ENCODE results near the gene RSPRY1. TPM values are rescaled to one million over a fixed set of nuclear protein-coding genes. Genes with fewer than 3 reads are reported as not detected.

Gene RSPRY1
- total and polyA plus RNA-seq, 2 donors, result 18.3 to 59.5 TPM

GRCh38 chr16:57253466-57253865 lies 67.3 kb downstream of the RSPRY1 start:
- WGBS, result 100% methylated on average over 1 of the region's 1 CpG

GRCh38 chr16:57255686-57256415 lies 69.7 kb downstream of the RSPRY1 start:
- DNase-seq (ENCODE audit: extremely low spot score), result no peak
- 86% methylated on average over 10 of the region's 10 CpGs for WGBS
- no peak overlapping the region for H3K4me3 ChIP-seq (ENCODE audit: low read depth, low read length)
- H3K36me3 ChIP-seq (ENCODE audit: insufficient read depth), result no peaks in the 10 kb centered on the region
- no peak overlapping the region for H3K27ac ChIP-seq (ENCODE audit: low read depth)
- H3K4me1 ChIP-seq (ENCODE audit: insufficient read depth), result no peaks in the 10 kb centered on the region

More at GRCh38 chr16:57253466-57253865, 67.3 kb downstream of the RSPRY1 start:
- no peak overlapping the region for H3K4me3 ChIP-seq (ENCODE audit: low read depth, low read length)
- peaks cover 2% of the 10 kb centered on the region for H3K36me3 ChIP-seq (ENCODE audit: insufficient read depth)
- DNase-seq (ENCODE audit: extremely low spot score), result no peak
- no peaks in the 10 kb centered on the region for H3K4me1 ChIP-seq (ENCODE audit: insufficient read depth)
- H3K27ac ChIP-seq (ENCODE audit: low read depth), result no peak overlapping the region

GRCh38 chr16:57256601-57257395 lies 70.7 kb downstream of the RSPRY1 start:
- no peaks in the 10 kb centered on the region for H3K36me3 ChIP-seq (ENCODE audit: insufficient read depth)
- 89% methylated on average over 16 of the region's 16 CpGs for WGBS
- no peak for DNase-seq (ENCODE audit: extremely low spot score)

GRCh38 chr16:57257455-57258070 lies 71.4 kb downstream of the RSPRY1 start:
- Histone ChIP-seq H3K36me3 (ENCODE audit: insufficient read depth) (no peaks in the 10 kb centered on the region), H3K27ac (ENCODE audit: low read depth) (no peak overlapping the region), H3K4me3 (ENCODE audit: low read depth, low read length) (no peak overlapping the region), H3K4me1 (ENCODE audit: insufficient read depth) (no peaks in the 10 kb centered on the region)
- 90% methylated on average over 13 of the region's 13 CpGs for WGBS
- DNase-seq (ENCODE audit: extremely low spot score), result no peak

More at GRCh38 chr16:57256601-57257395, 70.7 kb downstream of the RSPRY1 start:
- Histone ChIP-seq H3K27ac (ENCODE audit: low read depth) (no peak overlapping the region), H3K4me3 (ENCODE audit: low read depth, low read length) (no peak overlapping the region), H3K4me1 (ENCODE audit: insufficient read depth) (no peaks in the 10 kb centered on the region)

- 94% methylated on average over 18 of the region's 18 CpGs for WGBS
- no peak for DNase-seq (ENCODE audit: extremely low spot score)
These were observed 72.2 kb downstream of the RSPRY1 start for GRCh38 chr16:57258226-57258909.

GRCh38 chr16:57258910-57259475 lies 72.9 kb downstream of the RSPRY1 start:
- no peak for DNase-seq (ENCODE audit: extremely low spot score)
- Histone ChIP-seq H3K4me1 (ENCODE audit: insufficient read depth) (no peaks in the 10 kb centered on the region), H3K27ac (ENCODE audit: low read depth) (no peak overlapping the region), H3K4me3 (ENCODE audit: low read depth, low read length) (no peak overlapping the region), H3K36me3 (ENCODE audit: insufficient read depth) (no peaks in the 10 kb centered on the region)
- 95% methylated on average over 1 of the region's 1 CpG for WGBS

More at GRCh38 chr16:57258226-57258909, 72.2 kb downstream of the RSPRY1 start:
- no peaks in the 10 kb centered on the region for H3K36me3 ChIP-seq (ENCODE audit: insufficient read depth)
- H3K4me1 ChIP-seq (ENCODE audit: insufficient read depth), result no peaks in the 10 kb centered on the region
- no peak overlapping the region for H3K27ac ChIP-seq (ENCODE audit: low read depth)
- no peak overlapping the region for H3K4me3 ChIP-seq (ENCODE audit: low read depth, low read length)

GRCh38 chr16:57260294-57260929 lies 74.3 kb downstream of the RSPRY1 start:
- Histone ChIP-seq H3K4me3 (ENCODE audit: low read depth, low read length) (no peak overlapping the region), H3K36me3 (ENCODE audit: insufficient read depth) (no peaks in the 10 kb centered on the region), H3K27ac (ENCODE audit: low read depth) (no peak overlapping the region), H3K4me1 (ENCODE audit: insufficient read depth) (no peaks in the 10 kb centered on the region)
- WGBS, result 21% methylated on average over 16 of the region's 16 CpGs
- DNase-seq (ENCODE audit: extremely low spot score), result no peak

- DNase-seq (ENCODE audit: extremely low spot score), result no peak
- Histone ChIP-seq H3K27ac (ENCODE audit: low read depth) (no peak overlapping the region), H3K4me1 (ENCODE audit: insufficient read depth) (no peaks in the 10 kb centered on the region), H3K4me3 (ENCODE audit: low read depth, low read length) (no peak overlapping the region), H3K36me3 (ENCODE audit: insufficient read depth) (no peaks in the 10 kb centered on the region)
- WGBS, result 95% methylated on average over 9 of the region's 9 CpGs
These were observed 75.7 kb downstream of the RSPRY1 start for GRCh38 chr16:57261806-57262205.

GRCh38 chr16:57262841-57263540 lies 76.9 kb downstream of the RSPRY1 start:
- Histone ChIP-seq H3K27ac (ENCODE audit: low read depth) (peak overlapping the region; percentile 26), H3K36me3 (ENCODE audit: insufficient read depth) (no peaks in the 10 kb centered on the region)

GRCh38 chr16:57263541-57264351 lies 77.6 kb downstream of the RSPRY1 start:
- no peak for DNase-seq (ENCODE audit: extremely low spot score)
- 82% methylated on average over 18 of the region's 18 CpGs for WGBS
- H3K4me3 ChIP-seq (ENCODE audit: low read depth, low read length), result no peak overlapping the region
- no peaks in the 10 kb centered on the region for H3K4me1 ChIP-seq (ENCODE audit: insufficient read depth)
- H3K36me3 ChIP-seq (ENCODE audit: insufficient read depth), result no peaks in the 10 kb centered on the region
- H3K27ac ChIP-seq (ENCODE audit: low read depth), result no peak overlapping the region

More at GRCh38 chr16:57262841-57263540, 76.9 kb downstream of the RSPRY1 start:
- no peak for DNase-seq (ENCODE audit: extremely low spot score)
- no peaks in the 10 kb centered on the region for H3K4me1 ChIP-seq (ENCODE audit: insufficient read depth)
- 80% methylated on average over 17 of the region's 17 CpGs for WGBS
- H3K4me3 ChIP-seq (ENCODE audit: low read depth, low read length), result no peak overlapping the region

- WGBS, result 84% methylated on average over 8 of the region's 8 CpGs
- no peak overlapping the region for H3K27ac ChIP-seq (ENCODE audit: low read depth)
- DNase-seq (ENCODE audit: extremely low spot score), result no peak
- no peak overlapping the region for H3K4me3 ChIP-seq (ENCODE audit: low read depth, low read length)
- H3K4me1 ChIP-seq (ENCODE audit: insufficient read depth), result no peaks in the 10 kb centered on the region
- H3K36me3 ChIP-seq (ENCODE audit: insufficient read depth), result no peaks in the 10 kb centered on the region
These were observed 78.3 kb downstream of the RSPRY1 start for GRCh38 chr16:57264381-57264780.
